Measurements from ENCODE around the gene FGF3.

DNA sequence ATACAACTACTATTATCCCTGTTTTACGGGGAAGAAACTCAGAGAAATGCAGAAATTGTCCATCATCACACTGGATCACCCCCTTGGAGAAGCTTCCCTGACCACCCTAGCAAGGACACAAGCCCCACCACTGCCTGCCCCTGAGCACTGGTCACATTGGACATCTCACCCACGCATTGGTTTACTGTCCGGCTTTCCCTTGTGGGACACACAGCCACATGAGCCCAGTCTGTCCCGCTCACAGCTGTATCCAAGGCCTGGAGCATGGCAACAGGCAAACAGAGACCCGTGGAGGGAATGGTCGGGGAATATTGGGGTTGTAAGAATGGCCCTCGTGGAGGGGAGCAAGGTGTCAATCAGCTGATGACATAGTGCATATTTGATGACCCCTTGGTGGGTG lies 42.7 kb upstream of the FGF3 start:
- TF ChIP-seq EZH2 (IDR thresholded peaks at IDR 0.05; ENCODE audit: insufficient read depth, low read length) = no peak
- TF ChIP-seq, protein P1, sequence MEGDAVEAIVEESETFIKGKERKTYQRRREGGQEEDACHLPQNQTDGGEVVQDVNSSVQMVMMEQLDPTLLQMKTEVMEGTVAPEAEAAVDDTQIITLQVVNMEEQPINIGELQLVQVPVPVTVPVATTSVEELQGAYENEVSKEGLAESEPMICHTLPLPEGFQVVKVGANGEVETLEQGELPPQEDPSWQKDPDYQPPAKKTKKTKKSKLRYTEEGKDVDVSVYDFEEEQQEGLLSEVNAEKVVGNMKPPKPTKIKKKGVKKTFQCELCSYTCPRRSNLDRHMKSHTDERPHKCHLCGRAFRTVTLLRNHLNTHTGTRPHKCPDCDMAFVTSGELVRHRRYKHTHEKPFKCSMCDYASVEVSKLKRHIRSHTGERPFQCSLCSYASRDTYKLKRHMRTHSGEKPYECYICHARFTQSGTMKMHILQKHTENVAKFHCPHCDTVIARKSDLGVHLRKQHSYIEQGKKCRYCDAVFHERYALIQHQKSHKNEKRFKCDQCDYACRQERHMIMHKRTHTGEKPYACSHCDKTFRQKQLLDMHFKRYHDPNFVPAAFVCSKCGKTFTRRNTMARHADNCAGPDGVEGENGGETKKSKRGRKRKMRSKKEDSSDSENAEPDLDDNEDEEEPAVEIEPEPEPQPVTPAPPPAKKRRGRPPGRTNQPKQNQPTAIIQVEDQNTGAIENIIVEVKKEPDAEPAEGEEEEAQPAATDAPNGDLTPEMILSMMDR (IDR thresholded peaks at IDR 0.05; ENCODE audit: insufficient read depth, low read depth, low read length) = no peak

All from astrocyte (in vitro differentiated cells and primary cell).